Caco-2 (cell line): ENCODE results near the gene IDH3G. TPM values are rescaled to one million over a fixed set of nuclear protein-coding genes. Genes with fewer than 3 reads are reported as not detected.

ENCODE experiments used
- BruUV-seq: library from RNA; stranded (reverse); fragments of 400-500 nt; replicated peaks from 2 replicates; lab custom pipeline; 2021; lab: Mats Ljungman, UMichigan
- CTCF ChIA-PET: fragments of 300-600 bp; sonication (Branson Sonifier 250); formaldehyde crosslinking; loops from one replicate; lab custom pipeline; 2022; ENCODE audit warnings: antibody characterized with exemption; lab: Charles Lee
- POLR2A ChIA-PET: fragments of 300-600 bp; sonication (Branson Sonifier 250); formaldehyde crosslinking; loops from one replicate; lab custom pipeline; 2022; ENCODE audit warnings: antibody characterized with exemption; lab: Charles Lee
- DNase-seq, 2 experiments: peaks; one replicate each; pipeline versions ENCODE4 v3.0.0 to v3.0.0-alpha.2; 2020 to 2022
- H3K27me3 ChIP-seq: replicated peaks from 2 replicates; pipeline ENCODE4 v1.6.0; 2011; ENCODE audit warnings: low read length; ENCODE audit not compliant: control insufficient read depth, insufficient read depth
- H3K36me3 ChIP-seq: 2 replicates; pipeline ENCODE4 v1.5.1; 2011; ENCODE audit warnings: low read length; ENCODE audit not compliant: control insufficient read depth, insufficient read depth
- H3K4me1 ChIP-seq: fragments of 250-450 bp; sonication (Bioruptor Pico); 2 replicates; pipeline ENCODE4 v1.5.1; 2020; ENCODE audit warnings: mild to moderate bottlenecking
- H3K4me3 ChIP-seq: 2 replicates; pipeline ENCODE4 v1.5.1; 2011; ENCODE audit warnings: low read depth, mild to moderate bottlenecking, control low read depth, low read length
- H3K9me3 ChIP-seq: fragments of 250-450 bp; sonication (Bioruptor Pico); 2 replicates; pipeline ENCODE4 v1.5.1; 2020; ENCODE audit warnings: mild to moderate bottlenecking, moderate library complexity
- H3K27ac Mint-ChIP-seq: one replicate; pipeline ENCODE4 v1.8.0; 2022; ENCODE audit warnings: mixed read lengths; ENCODE audit not compliant: unreplicated experiment
- H3K27me3 Mint-ChIP-seq: one replicate; pipeline ENCODE4 v1.8.0; 2022; ENCODE audit warnings: mixed read lengths; ENCODE audit not compliant: insufficient read depth, unreplicated experiment
- H3K36me3 Mint-ChIP-seq: one replicate; pipeline ENCODE4 v1.8.0; 2022; ENCODE audit warnings: mild to moderate bottlenecking, mixed read lengths; ENCODE audit not compliant: insufficient read depth, unreplicated experiment
- H3K4me1 Mint-ChIP-seq: one replicate; pipeline ENCODE4 v1.8.0; 2022; ENCODE audit warnings: low read depth, mixed read lengths; ENCODE audit not compliant: unreplicated experiment
- H3K4me3 Mint-ChIP-seq: one replicate; pipeline ENCODE4 v1.8.0; 2022; ENCODE audit warnings: mild to moderate bottlenecking, moderate library complexity, mixed read lengths; ENCODE audit not compliant: unreplicated experiment
- H3K9me3 Mint-ChIP-seq: one replicate; pipeline ENCODE4 v1.8.0; 2022; ENCODE audit warnings: mixed read lengths; ENCODE audit not compliant: unreplicated experiment
- intact Hi-C: fragments of 100-400 bp; cut with micrococcal nuclease; formaldehyde crosslinking; loops from one replicate; pipeline ENCODE4 v1.10.0; 2022; ENCODE audit not compliant: unreplicated experiment
- total RNA-seq: library from RNA; stranded (reverse); gene quantifications from 2 replicates; pipeline ENCODE4 v1.2.3, GENCODE V29; 2022
- TF ChIP-seq, protein P1 (sequence below), 2 experiments: fragments of 200-600 bp in 1 of 2; IDR thresholded peaks; 1 replicate in 1 of 2; 2 replicates in 1 of 2; pipeline versions ENCODE4 v1.5.1 to v1.8.0; 2011 to 2022; ENCODE audit warnings: antibody characterized with exemption in 1 of 2, control low read depth in 1 of 2, inconsistent platforms in 1 of 2, low read depth in 1 of 2, low read length in 1 of 2, mild to moderate bottlenecking in 1 of 2, moderate library complexity in 1 of 2; ENCODE audit not compliant: insufficient read depth in 1 of 2, severe bottlenecking in 1 of 2, unreplicated experiment in 1 of 2

Gene IDH3G
- total RNA-seq, 1 experiment from 2014 or later = 53.3 TPM

DNA sequence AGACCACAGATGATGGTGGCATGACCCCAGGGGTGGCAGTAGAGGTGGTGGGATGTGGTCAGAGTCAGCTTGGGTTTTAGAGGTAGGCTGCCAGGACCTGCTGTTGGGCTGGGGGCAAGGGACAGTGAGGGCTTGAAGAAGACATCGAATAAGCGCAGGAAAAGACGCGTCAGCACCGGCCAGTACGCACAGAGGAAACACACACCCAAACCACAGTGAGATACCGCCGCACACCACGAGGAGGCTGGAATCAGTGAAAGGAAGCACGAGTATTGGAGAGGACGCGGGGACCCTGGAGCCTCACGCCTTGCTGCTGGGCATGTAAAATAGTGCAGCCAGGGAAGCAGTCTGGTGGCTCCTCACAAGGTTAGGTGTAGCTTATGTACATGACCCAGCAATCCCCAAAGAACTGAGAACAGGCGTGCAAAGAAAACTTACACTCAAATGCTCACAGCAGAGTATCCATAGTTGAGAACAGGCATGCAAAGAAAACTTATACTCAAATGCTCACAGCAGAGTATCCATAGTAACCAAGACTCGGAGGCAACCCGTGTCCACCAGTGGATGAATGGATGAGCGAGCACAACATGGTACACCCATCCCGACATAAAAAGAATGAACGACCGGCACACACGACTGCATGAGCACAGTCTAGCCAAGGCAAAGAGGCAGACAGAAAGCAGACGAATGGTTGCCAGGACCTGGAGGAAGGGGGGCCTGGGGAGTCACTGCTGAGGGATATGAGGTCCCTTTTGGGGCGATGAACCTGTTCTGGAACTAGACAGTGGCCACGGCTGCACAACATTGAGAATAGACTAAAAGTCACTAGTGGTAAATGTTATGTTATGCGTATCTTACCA, 22.9 kb upstream of the IDH3G start:
- H3K36me3 Mint-ChIP-seq = no peaks in the 10 kb centered on the region
- ChIA-PET CTCF (interaction anchor here (0.6 kb wide), 1 partner anchor 546 kb away, joined by 3 read pairs; no protein-coding TSS in a partner anchor), POLR2A (no interaction called here)
- H3K9me3 Mint-ChIP-seq = no peaks in the 10 kb centered on the region
- TF ChIP-seq, protein P1, sequence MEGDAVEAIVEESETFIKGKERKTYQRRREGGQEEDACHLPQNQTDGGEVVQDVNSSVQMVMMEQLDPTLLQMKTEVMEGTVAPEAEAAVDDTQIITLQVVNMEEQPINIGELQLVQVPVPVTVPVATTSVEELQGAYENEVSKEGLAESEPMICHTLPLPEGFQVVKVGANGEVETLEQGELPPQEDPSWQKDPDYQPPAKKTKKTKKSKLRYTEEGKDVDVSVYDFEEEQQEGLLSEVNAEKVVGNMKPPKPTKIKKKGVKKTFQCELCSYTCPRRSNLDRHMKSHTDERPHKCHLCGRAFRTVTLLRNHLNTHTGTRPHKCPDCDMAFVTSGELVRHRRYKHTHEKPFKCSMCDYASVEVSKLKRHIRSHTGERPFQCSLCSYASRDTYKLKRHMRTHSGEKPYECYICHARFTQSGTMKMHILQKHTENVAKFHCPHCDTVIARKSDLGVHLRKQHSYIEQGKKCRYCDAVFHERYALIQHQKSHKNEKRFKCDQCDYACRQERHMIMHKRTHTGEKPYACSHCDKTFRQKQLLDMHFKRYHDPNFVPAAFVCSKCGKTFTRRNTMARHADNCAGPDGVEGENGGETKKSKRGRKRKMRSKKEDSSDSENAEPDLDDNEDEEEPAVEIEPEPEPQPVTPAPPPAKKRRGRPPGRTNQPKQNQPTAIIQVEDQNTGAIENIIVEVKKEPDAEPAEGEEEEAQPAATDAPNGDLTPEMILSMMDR (IDR thresholded peaks at IDR 0.05; ENCODE audit: insufficient read depth in 1 of 2, low read depth in 1 of 2, low read length in 1 of 2, severe bottlenecking in 1 of 2, unreplicated experiment in 1 of 2) = no peak
- H3K27ac Mint-ChIP-seq = no peak overlapping the region
- BruUV-seq = no TSS peak
- Histone ChIP-seq H3K4me1 (no peaks in the 10 kb centered on the region), H3K4me3 (no peak overlapping the region), H3K36me3 (no peaks in the 10 kb centered on the region), H3K9me3 (no peaks in the 10 kb centered on the region), H3K27me3 (no peaks in the 10 kb centered on the region)
- no peaks in the 10 kb centered on the region for H3K27me3 Mint-ChIP-seq
- intact Hi-C loops = loop anchor here (10.0 kb wide), 1 partner anchor 68 kb away; the partner anchor contains the start of gene L1CAM
- no peaks in the 10 kb centered on the region for H3K4me1 Mint-ChIP-seq
- peak overlapping the region; percentile 22 for H3K4me3 Mint-ChIP-seq
- no peak for DNase-seq

DNA sequence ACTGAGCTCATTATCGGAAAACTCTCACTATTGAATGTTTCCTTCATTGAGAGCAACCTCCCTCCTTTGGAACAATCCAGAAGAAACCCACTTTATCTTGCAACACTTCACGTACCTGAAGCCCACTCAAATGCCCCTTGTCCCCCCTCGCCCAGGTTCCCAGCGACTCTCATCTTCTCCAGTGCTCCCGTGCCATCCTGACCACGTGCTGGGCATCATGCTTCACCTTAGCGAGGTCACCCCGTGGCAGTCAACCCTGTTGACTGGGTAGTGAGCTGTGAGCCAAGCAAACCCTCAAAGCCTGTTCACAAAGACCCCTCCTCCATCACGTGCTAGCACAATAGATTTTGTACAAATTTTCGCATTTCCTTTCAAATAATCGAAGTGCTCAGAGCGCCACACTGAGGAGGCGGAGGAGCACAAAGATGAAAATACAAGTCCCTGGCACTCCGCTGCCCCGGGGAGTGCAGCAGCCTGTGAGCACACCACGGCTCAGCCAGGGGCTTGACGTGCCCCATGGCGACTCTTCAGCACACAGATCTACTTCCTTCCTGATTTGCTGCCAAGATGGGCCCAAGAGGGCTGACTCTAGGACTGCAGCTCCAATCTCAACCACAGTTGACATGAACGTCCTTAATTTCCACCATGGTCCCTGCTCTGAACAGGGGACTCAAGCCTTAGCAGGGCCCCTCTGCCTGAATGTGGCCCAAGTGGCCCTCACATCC, 20.6 kb upstream of the IDH3G start:
- intact Hi-C loops = loop anchor here (10.0 kb wide), 1 partner anchor 70 kb away; the partner anchor contains the start of gene L1CAM
- no peaks in the 10 kb centered on the region for H3K36me3 Mint-ChIP-seq
- no peaks in the 10 kb centered on the region for H3K4me1 Mint-ChIP-seq
- no peaks in the 10 kb centered on the region for H3K27me3 Mint-ChIP-seq
- no peaks in the 10 kb centered on the region for H3K9me3 ChIP-seq
- H3K9me3 Mint-ChIP-seq = no peaks in the 10 kb centered on the region
- TF ChIP-seq, protein P1 (IDR thresholded peaks at IDR 0.05; ENCODE audit: insufficient read depth in 1 of 2, low read depth in 1 of 2, low read length in 1 of 2, severe bottlenecking in 1 of 2, unreplicated experiment in 1 of 2) = no peak
- no peak overlapping the region for H3K4me3 ChIP-seq
- no TSS peak for BruUV-seq
- H3K27ac Mint-ChIP-seq = no peak overlapping the region
- H3K36me3 ChIP-seq = no peaks in the 10 kb centered on the region
- H3K27me3 ChIP-seq = no peaks in the 10 kb centered on the region
- H3K4me3 Mint-ChIP-seq = no peak overlapping the region
- DNase-seq = no peak
- ChIA-PET POLR2A (no interaction called here), CTCF (no interaction called here)
- H3K4me1 ChIP-seq = no peaks in the 10 kb centered on the region

DNA sequence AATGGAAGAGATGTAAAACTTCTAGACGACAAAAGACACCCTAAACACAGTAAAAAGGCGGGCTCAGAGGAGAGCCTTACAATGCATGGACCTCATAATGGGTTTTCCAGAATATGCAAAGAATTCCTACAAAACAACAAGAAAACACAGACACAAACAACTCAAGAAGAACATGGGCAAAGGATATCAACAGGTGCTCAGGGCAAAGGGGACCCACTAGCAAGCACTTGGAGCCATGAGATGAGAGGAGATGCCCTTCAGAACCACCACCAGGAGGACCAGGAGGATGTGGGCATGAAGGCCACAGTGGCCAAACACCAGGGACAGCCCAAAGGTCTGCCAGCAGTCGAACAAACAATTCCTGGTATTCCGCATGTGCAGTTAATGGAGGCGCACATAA, 19.0 kb upstream of the IDH3G start:
- Histone ChIP-seq H3K4me1 (no peaks in the 10 kb centered on the region), H3K27me3 (no peaks in the 10 kb centered on the region), H3K9me3 (no peaks in the 10 kb centered on the region), H3K36me3 (no peaks in the 10 kb centered on the region), H3K4me3 (no peak overlapping the region)
- no TSS peak for BruUV-seq
- no peak for DNase-seq
- Mint-ChIP-seq H3K9me3 (no peaks in the 10 kb centered on the region), H3K36me3 (no peaks in the 10 kb centered on the region), H3K4me1 (no peaks in the 10 kb centered on the region), H3K27me3 (no peaks in the 10 kb centered on the region), H3K27ac (no peak overlapping the region), H3K4me3 (no peak overlapping the region)
- TF ChIP-seq, protein P1 (IDR thresholded peaks at IDR 0.05; ENCODE audit: insufficient read depth in 1 of 2, low read depth in 1 of 2, low read length in 1 of 2, severe bottlenecking in 1 of 2, unreplicated experiment in 1 of 2) = no peak
- ChIA-PET CTCF (no interaction called here), POLR2A (no interaction called here)
- intact Hi-C loops = loop anchor here (10.0 kb wide), 1 partner anchor 72 kb away; the partner anchor contains the start of gene L1CAM
